HepG2 (cell line): ENCODE measurements around the gene AGER. TPM values are rescaled to one million over a fixed set of nuclear protein-coding genes. Genes with fewer than 3 reads are reported as not detected.
A peak's percentile ranks its signal among the peaks of the same experiment; 100 is the strongest.

Source experiments
- AKAP8 ChIP-seq: sonication (generic); formaldehyde crosslinking; IDR thresholded peaks from 2 replicates; pipeline ENCODE4 v1.5.1; 2020; ENCODE audit warnings: mild to moderate bottlenecking, missing genetic modification reagents
- CHCHD3 ChIP-seq: sonication (generic); formaldehyde crosslinking; IDR thresholded peaks from 2 replicates; pipeline ENCODE4 v1.8.0; 2022; ENCODE audit warnings: mild to moderate bottlenecking, missing genetic modification reagents, moderate library complexity
- EZH2 ChIP-seq: conservative IDR thresholded peaks from 2 replicates; pipeline ENCODE4 v1.6.1; 2012; ENCODE audit warnings: mild to moderate bottlenecking, low read depth, low read length, moderate library complexity
- FOXK1 ChIP-seq: sonication (generic); formaldehyde crosslinking; IDR thresholded peaks from 2 replicates; pipeline ENCODE4 v1.4.0; 2020; ENCODE audit warnings: low read depth, missing genetic modification reagents, borderline replicate concordance
- HOXD1 ChIP-seq: sonication (generic); formaldehyde crosslinking; IDR thresholded peaks from 2 replicates; pipeline ENCODE4 v1.5.0; 2020; ENCODE audit warnings: missing genetic modification reagents
- MED8 ChIP-seq: sonication (generic); formaldehyde crosslinking; IDR thresholded peaks from 2 replicates; pipeline ENCODE4 v1.8.1; 2023; ENCODE audit warnings: mild to moderate bottlenecking, missing genetic modification reagents; ENCODE audit not compliant: insufficient replicate concordance
- MEF2D ChIP-seq: sonication (generic); formaldehyde crosslinking; IDR thresholded peaks from 2 replicates; pipeline ENCODE4 v1.5.1; 2020; ENCODE audit warnings: mild to moderate bottlenecking, missing genetic modification reagents
- MEIS1 ChIP-seq: sonication (generic); formaldehyde crosslinking; IDR thresholded peaks from 2 replicates; pipeline ENCODE4 v1.9.0; 2021; ENCODE audit warnings: mild to moderate bottlenecking, missing genetic modification reagents, moderate library complexity, borderline replicate concordance
- MXD3 ChIP-seq: IDR thresholded peaks from 2 replicates; pipeline ENCODE4 v1.6.1; 2016; ENCODE audit warnings: mild to moderate bottlenecking, missing biosample characterization, missing genetic modification reagents
- NFE2L2 ChIP-seq: fragments of 150-350 bp; IDR thresholded peaks from 2 replicates; pipeline ENCODE4 v1.6.1; 2014; ENCODE audit warnings: low read length
- PHF5A ChIP-seq: IDR thresholded peaks from one replicate; pipeline ENCODE4 v1.6.1; 2018; ENCODE audit warnings: low read depth, missing genetic modification reagents; ENCODE audit not compliant: unreplicated experiment
- ZMYM3 ChIP-seq: sonication (generic); formaldehyde crosslinking; IDR thresholded peaks from 2 replicates; pipeline ENCODE4 v1.5.1; 2020; ENCODE audit warnings: mild to moderate bottlenecking, missing genetic modification reagents
- ZNF121 ChIP-seq: sonication (generic); formaldehyde crosslinking; IDR thresholded peaks from 2 replicates; pipeline ENCODE4 v1.5.0; 2020; ENCODE audit warnings: mild to moderate bottlenecking, missing genetic modification reagents
- ZNF713 ChIP-seq: sonication (generic); formaldehyde crosslinking; IDR thresholded peaks from 2 replicates; pipeline ENCODE4 v1.4.0; 2020; ENCODE audit warnings: mild to moderate bottlenecking, missing genetic modification reagents
- polyA plus RNA-seq, 8 experiments: library from polyadenylated mRNA; depleted of rRNA in 3 of 8; stranded (reverse) in 7 of 8; unstranded in 1 of 8; fragments of >200 nt; fragmentation: Illumina TruSeq in 4 of 8; extraction: Trizol in 4 of 8; gene quantifications; 2 replicates each; pipeline versions ENCODE4 v1.2.1 to v1.2.3, GENCODE V29; 2011 to 2016; ENCODE audit warnings: low read depth in 4 of 8, missing spikeins in 1 of 8, mixed read lengths in 1 of 8; ENCODE audit not compliant: insufficient read depth in 1 of 8
- total RNA-seq, 5 experiments: library from RNA; depleted of rRNA; stranded (reverse); fragments of >200 nt; fragmentation: Illumina TruSeq; extraction: Trizol; gene quantifications; 2 replicates each; pipeline ENCODE4 v1.2.3, GENCODE V29; 2016; ENCODE audit warnings: low read depth in 1 of 5
- TF ChIP-seq, protein P1 (sequence below): conservative IDR thresholded peaks from 2 replicates; pipeline ENCODE4 v1.6.1; 2018; ENCODE audit warnings: missing genetic modification reagents
- TF ChIP-seq, protein P2 (sequence below): sonication (generic); formaldehyde crosslinking; IDR thresholded peaks from 2 replicates; pipeline ENCODE4 v1.4.0; 2020; ENCODE audit warnings: missing genetic modification reagents, borderline replicate concordance
- TF ChIP-seq, protein P3 (sequence below): sonication (generic); formaldehyde crosslinking; IDR thresholded peaks from 2 replicates; pipeline ENCODE4 v1.4.0; 2020; ENCODE audit warnings: missing genetic modification reagents
- TF ChIP-seq, protein P4 (sequence below): sonication (generic); formaldehyde crosslinking; IDR thresholded peaks from 2 replicates; pipeline ENCODE4 v1.8.0; 2022; ENCODE audit warnings: mild to moderate bottlenecking, missing genetic modification reagents, borderline replicate concordance

The AGER gene
- total and polyA plus RNA-seq, 2 of the 13 experiments (the other 11 are each of a cell fraction or from before 2014, with no cell fraction given) = 1.9 to 5.1 TPM

DNA sequence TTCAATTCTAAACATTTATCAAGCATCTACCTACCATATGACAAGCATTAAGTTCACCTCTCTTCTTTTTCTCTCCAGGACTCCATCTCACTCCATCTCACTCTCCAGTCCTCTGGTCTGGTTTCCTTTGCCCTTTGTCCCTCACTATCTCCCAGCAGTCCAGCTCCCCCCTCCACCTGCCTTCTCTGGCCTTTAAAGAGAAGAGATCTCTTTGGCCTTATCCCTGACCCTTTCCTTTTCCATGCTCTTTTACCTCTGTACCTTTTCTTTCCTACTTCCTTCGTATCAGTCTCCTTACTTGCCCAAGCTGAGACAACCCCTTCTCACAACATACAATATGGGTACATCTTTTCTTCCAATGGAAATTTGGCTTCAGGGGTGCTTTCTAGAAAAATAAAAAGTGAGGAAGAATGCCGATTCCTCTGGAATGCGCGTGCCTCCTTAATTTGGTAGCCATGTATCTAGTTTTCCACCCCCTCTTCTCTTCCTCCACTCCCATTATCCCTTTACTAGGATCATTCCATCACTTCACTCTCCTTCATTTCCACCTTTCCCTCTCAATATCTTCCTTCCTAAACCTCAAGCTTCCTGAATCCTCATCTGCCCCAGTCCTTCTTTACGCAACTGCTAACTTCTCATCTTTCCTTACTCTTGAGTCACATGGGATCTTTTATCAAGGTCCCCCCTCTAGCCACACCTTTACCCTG lies 7.4 kb downstream of the AGER start (continued):
- no peak for TF ChIP-seq FOXK1 (CRISPR knock-in tag)
- no peak for TF ChIP-seq ZNF121 (CRISPR knock-in tag)
- TF ChIP-seq, protein P1, sequence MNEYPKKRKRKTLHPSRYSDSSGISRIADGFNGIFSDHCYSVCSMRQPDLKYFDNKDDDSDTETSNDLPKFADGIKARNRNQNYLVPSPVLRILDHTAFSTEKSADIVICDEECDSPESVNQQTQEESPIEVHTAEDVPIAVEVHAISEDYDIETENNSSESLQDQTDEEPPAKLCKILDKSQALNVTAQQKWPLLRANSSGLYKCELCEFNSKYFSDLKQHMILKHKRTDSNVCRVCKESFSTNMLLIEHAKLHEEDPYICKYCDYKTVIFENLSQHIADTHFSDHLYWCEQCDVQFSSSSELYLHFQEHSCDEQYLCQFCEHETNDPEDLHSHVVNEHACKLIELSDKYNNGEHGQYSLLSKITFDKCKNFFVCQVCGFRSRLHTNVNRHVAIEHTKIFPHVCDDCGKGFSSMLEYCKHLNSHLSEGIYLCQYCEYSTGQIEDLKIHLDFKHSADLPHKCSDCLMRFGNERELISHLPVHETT (CRISPR knock-in tag) = no peak; the same call in 1 of the 2 replicates
- TF ChIP-seq MEF2D (CRISPR knock-in tag) = no peak; the same call in 1 of the 2 replicates
- peak; percentile 18 for TF ChIP-seq PHF5A (CRISPR knock-in tag)
- TF ChIP-seq MXD3 (CRISPR knock-in tag) = no peak
- TF ChIP-seq MEIS1 = no peak
- TF ChIP-seq AKAP8 (CRISPR knock-in tag) = no peak
- TF ChIP-seq CHCHD3 (CRISPR knock-in tag) = no peak
- no peak for TF ChIP-seq MED8
- no peak for TF ChIP-seq ZMYM3
- no peak for TF ChIP-seq EZH2
- TF ChIP-seq, protein P2, sequence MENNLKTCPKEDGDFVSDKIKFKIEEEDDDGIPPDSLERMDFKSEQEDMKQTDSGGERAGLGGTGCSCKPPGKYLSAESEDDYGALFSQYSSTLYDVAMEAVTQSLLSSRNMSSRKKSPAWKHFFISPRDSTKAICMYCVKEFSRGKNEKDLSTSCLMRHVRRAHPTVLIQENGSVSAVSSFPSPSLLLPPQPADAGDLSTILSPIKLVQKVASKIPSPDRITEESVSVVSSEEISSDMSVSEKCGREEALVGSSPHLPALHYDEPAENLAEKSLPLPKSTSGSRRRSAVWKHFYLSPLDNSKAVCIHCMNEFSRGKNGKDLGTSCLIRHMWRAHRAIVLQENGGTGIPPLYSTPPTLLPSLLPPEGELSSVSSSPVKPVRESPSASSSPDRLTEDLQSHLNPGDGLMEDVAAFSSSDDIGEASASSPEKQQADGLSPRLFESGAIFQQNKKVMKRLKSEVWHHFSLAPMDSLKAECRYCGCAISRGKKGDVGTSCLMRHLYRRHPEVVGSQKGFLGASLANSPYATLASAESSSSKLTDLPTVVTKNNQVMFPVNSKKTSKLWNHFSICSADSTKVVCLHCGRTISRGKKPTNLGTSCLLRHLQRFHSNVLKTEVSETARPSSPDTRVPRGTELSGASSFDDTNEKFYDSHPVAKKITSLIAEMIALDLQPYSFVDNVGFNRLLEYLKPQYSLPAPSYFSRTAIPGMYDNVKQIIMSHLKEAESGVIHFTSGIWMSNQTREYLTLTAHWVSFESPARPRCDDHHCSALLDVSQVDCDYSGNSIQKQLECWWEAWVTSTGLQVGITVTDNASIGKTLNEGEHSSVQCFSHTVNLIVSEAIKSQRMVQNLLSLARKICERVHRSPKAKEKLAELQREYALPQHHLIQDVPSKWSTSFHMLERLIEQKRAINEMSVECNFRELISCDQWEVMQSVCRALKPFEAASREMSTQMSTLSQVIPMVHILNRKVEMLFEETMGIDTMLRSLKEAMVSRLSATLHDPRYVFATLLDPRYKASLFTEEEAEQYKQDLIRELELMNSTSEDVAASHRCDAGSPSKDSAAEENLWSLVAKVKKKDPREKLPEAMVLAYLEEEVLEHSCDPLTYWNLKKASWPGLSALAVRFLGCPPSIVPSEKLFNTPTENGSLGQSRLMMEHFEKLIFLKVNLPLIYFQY = no peak
- no peak for TF ChIP-seq HOXD1 (CRISPR knock-in tag)
- TF ChIP-seq, protein P3, sequence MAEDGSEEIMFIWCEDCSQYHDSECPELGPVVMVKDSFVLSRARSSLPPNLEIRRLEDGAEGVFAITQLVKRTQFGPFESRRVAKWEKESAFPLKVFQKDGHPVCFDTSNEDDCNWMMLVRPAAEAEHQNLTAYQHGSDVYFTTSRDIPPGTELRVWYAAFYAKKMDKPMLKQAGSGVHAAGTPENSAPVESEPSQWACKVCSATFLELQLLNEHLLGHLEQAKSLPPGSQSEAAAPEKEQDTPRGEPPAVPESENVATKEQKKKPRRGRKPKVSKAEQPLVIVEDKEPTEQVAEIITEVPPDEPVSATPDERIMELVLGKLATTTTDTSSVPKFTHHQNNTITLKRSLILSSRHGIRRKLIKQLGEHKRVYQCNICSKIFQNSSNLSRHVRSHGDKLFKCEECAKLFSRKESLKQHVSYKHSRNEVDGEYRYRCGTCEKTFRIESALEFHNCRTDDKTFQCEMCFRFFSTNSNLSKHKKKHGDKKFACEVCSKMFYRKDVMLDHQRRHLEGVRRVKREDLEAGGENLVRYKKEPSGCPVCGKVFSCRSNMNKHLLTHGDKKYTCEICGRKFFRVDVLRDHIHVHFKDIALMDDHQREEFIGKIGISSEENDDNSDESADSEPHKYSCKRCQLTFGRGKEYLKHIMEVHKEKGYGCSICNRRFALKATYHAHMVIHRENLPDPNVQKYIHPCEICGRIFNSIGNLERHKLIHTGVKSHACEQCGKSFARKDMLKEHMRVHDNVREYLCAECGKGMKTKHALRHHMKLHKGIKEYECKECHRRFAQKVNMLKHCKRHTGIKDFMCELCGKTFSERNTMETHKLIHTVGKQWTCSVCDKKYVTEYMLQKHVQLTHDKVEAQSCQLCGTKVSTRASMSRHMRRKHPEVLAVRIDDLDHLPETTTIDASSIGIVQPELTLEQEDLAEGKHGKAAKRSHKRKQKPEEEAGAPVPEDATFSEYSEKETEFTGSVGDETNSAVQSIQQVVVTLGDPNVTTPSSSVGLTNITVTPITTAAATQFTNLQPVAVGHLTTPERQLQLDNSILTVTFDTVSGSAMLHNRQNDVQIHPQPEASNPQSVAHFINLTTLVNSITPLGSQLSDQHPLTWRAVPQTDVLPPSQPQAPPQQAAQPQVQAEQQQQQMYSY = no peak
- no peak for TF ChIP-seq ZNF713
- TF ChIP-seq, protein P4, sequence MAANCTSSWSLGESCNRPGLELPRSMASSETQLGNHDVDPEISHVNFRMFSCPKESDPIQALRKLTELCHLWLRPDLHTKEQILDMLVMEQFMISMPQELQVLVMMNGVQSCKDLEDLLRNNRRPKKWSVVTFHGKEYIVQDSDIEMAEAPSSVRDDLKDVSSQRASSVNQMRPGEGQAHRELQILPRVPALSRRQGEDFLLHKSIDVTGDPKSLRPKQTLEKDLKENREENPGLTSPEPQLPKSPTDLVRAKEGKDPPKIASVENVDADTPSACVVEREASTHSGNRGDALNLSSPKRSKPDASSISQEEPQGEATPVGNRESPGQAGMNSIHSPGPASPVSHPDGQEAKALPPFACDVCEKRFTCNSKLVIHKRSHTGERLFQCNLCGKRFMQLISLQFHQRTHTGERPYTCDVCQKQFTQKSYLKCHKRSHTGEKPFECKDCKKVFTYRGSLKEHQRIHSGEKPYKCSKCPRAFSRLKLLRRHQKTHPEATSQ (CRISPR knock-in tag) = no peak; the same call in 1 of the 2 replicates
- no peak for TF ChIP-seq NFE2L2
